Activated naive CD4-positive, alpha-beta T cell treated with anti-CD3 and anti-CD28 coated beads, Interleukin-2, amount 50 U/mL, for 24 hours (primary cell): Measurements from ENCODE around the gene PTGES3.

Experiments used
- H3K27ac Mint-ChIP-seq: one replicate; pipeline ENCODE4 v1.8.0; 2021; ENCODE audit warnings: mild to moderate bottlenecking, mixed read lengths
- H3K27me3 Mint-ChIP-seq: one replicate; pipeline ENCODE4 v1.8.0; 2021; ENCODE audit warnings: mixed read lengths
- H3K36me3 Mint-ChIP-seq: one replicate; pipeline ENCODE4 v1.8.0; 2021; ENCODE audit warnings: mixed read lengths
- H3K4me1 Mint-ChIP-seq: one replicate; pipeline ENCODE4 v1.8.0; 2021; ENCODE audit warnings: mixed read lengths
- H3K4me3 Mint-ChIP-seq: one replicate; pipeline ENCODE4 v1.8.0; 2021; ENCODE audit warnings: mild to moderate bottlenecking, mixed read lengths
- H3K9me3 Mint-ChIP-seq: one replicate; pipeline ENCODE4 v1.8.0; 2021; ENCODE audit warnings: mixed read lengths

PTGES3 gene

GRCh38 chr12:56629459-56630179, 58.5 kb downstream of the PTGES3 start:
- Mint-ChIP-seq H3K4me1 (peaks cover 80% of the 10 kb centered on the region), H3K27me3 (no peaks in the 10 kb centered on the region), H3K27ac (peak overlapping the region; percentile 92), H3K36me3 (peaks cover 3% of the 10 kb centered on the region), H3K9me3 (no peaks in the 10 kb centered on the region), H3K4me3 (peak overlapping the region; percentile 90)

- peaks cover 80% of the 10 kb centered on the region for H3K4me1 Mint-ChIP-seq
- peak overlapping the region; percentile 90 for H3K4me3 Mint-ChIP-seq
- H3K9me3 Mint-ChIP-seq: no peaks in the 10 kb centered on the region
- H3K36me3 Mint-ChIP-seq: peaks cover 3% of the 10 kb centered on the region
- H3K27me3 Mint-ChIP-seq: no peaks in the 10 kb centered on the region
- H3K27ac Mint-ChIP-seq: peak overlapping the region; percentile 92
Measured at GRCh38 chr12:56628671-56629458, 59.2 kb downstream of the PTGES3 start.

DNA sequence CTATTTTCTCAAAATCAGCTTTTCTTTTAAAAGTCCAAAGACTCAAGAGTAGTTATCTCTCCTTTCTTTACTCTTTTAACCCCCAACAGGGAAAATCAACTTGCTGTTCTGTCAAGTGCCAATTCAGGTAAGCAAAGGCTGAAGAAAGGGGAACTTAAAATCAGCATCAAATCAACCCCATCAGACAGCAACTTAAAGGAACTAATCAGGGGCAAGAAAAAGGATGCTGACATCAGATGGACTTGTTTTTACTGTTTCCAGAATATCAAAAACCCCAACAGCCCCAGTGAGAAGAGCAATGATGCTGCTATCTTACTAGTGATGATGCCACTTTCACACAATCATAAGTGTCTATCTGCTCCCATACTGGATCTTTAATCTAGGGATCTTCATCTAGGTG, 61.4 kb downstream of the PTGES3 start:
- Mint-ChIP-seq H3K4me3 (no peak overlapping the region), H3K9me3 (no peaks in the 10 kb centered on the region), H3K4me1 (peaks cover 73% of the 10 kb centered on the region), H3K27ac (peak overlapping the region; percentile 55), H3K27me3 (no peaks in the 10 kb centered on the region), H3K36me3 (peaks cover 3% of the 10 kb centered on the region)

DNA sequence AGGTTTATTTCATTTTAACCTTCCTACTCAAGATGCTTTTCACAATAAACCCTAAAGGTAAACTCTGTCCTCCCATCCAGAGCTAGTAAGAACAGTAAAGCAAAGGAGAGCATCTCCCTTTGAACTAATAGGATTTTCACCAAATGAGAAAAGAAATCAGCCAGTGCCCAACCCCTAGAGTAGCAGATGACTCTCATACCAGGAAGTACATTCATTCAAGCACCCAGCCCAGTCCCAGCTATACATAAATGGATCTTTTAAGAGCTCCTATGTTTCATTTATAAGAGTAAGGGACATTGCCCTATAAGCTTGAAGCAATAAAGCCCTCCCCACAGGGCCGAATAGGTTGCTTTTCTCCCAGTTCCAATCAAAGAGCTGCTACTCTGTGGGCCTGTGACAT, 65.5 kb downstream of the PTGES3 start:
- peak overlapping the region; percentile 90 for H3K27ac Mint-ChIP-seq
- H3K36me3 Mint-ChIP-seq: peaks cover 3% of the 10 kb centered on the region
- no peaks in the 10 kb centered on the region for H3K27me3 Mint-ChIP-seq
- no peak overlapping the region for H3K4me3 Mint-ChIP-seq
- no peaks in the 10 kb centered on the region for H3K9me3 Mint-ChIP-seq
- peaks cover 67% of the 10 kb centered on the region for H3K4me1 Mint-ChIP-seq

GRCh38 chr12:56616925-56617324, 71.2 kb downstream of the PTGES3 start:
- Mint-ChIP-seq H3K36me3 (peaks cover 9% of the 10 kb centered on the region), H3K4me3 (no peak overlapping the region), H3K4me1 (peaks cover 33% of the 10 kb centered on the region), H3K27me3 (no peaks in the 10 kb centered on the region), H3K27ac (peak overlapping the region; percentile 66), H3K9me3 (no peaks in the 10 kb centered on the region)

GRCh38 chr12:56616244-56616643, 71.8 kb downstream of the PTGES3 start:
- Mint-ChIP-seq H3K9me3 (no peaks in the 10 kb centered on the region), H3K27me3 (no peaks in the 10 kb centered on the region), H3K27ac (no peak overlapping the region), H3K4me3 (no peak overlapping the region), H3K36me3 (peaks cover 9% of the 10 kb centered on the region), H3K4me1 (peaks cover 32% of the 10 kb centered on the region)

DNA sequence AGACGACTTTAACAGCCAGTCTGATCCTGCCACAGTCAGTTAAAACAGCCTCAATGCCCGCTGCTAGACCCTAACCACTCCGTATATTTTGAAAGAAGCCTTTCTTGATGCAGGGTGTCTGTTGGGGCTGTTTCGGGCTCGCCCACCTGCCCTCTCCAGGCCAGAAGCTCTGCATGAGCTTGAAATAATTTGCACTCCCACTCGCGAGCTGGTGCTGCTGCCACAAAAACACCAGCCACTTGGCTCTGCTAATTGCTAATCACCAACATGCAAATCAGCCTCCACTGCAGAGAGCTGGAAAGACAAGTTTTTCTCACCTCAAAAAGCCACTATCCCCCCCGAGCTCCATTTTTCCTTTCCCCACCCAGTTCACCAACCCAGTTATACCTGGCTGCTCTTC, 73.5 kb downstream of the PTGES3 start:
- Mint-ChIP-seq H3K4me1 (peaks cover 21% of the 10 kb centered on the region), H3K36me3 (peaks cover 12% of the 10 kb centered on the region), H3K4me3 (no peak overlapping the region), H3K9me3 (no peaks in the 10 kb centered on the region), H3K27me3 (no peaks in the 10 kb centered on the region), H3K27ac (peak overlapping the region; percentile 0)
